K562 (cell line): ENCODE results near the gene ZNF775. TPM values are rescaled to one million over a fixed set of nuclear protein-coding genes. Genes with fewer than 3 reads are reported as not detected.

ENCODE experiments used
- ARID1B ChIP-seq: fragments of 450-650 bp; IDR thresholded peaks from 2 replicates; pipeline ENCODE4 v1.6.1; 2016; ENCODE audit warnings: antibody characterized with exemption, mild to moderate bottlenecking, inconsistent platforms
- ATF4 ChIP-seq: fragments of 450-650 bp; formaldehyde crosslinking; IDR thresholded peaks from 2 replicates; pipeline ENCODE4 v1.4.0; 2022; ENCODE audit warnings: mild to moderate bottlenecking, moderate library complexity
- DMBX1 ChIP-seq: fragments of 250-450 bp; sonication (Bioruptor Pico); IDR thresholded peaks from 2 replicates; pipeline ENCODE4 v1.8.0; 2022; ENCODE audit warnings: inconsistent platforms, mild to moderate bottlenecking, moderate library complexity, borderline replicate concordance
- ESRRB ChIP-seq: fragments of 250-450 bp; sonication (Bioruptor Pico); IDR thresholded peaks from 2 replicates; pipeline ENCODE4 v1.5.0; 2020; ENCODE audit warnings: mild to moderate bottlenecking, moderate library complexity, borderline replicate concordance
- GTF2E2 ChIP-seq: fragments of 200-800 bp; sonication (Bioruptor generic); IDR thresholded peaks from 2 replicates; pipeline ENCODE4 v1.6.1; 2016; ENCODE audit warnings: missing genetic modification characterization, missing compliant biosample characterization
- MLLT1 ChIP-seq, 2 experiments: fragments of 450-650 bp; IDR thresholded peaks; 2 replicates each; pipeline ENCODE4 v1.6.1; 2016
- NCOA2 ChIP-seq, 2 experiments: fragments of 450-650 bp; IDR thresholded peaks; 2 replicates each; pipeline ENCODE4 v1.6.1; 2018; ENCODE audit warnings: mild to moderate bottlenecking in 2 of 2, moderate library complexity in 1 of 2; ENCODE audit not compliant: partially characterized antibody in 2 of 2
- XRCC4 ChIP-seq: IDR thresholded peaks from one replicate; pipeline ENCODE4 v1.6.1; 2011; ENCODE audit not compliant: insufficient read depth, insufficient read length; ENCODE audit errors: extremely low read depth
- ZC3H4 ChIP-seq: sonication (generic); formaldehyde crosslinking; IDR thresholded peaks from 2 replicates; pipeline ENCODE4 v1.9.0; 2021; ENCODE audit warnings: missing genetic modification reagents, borderline replicate concordance
- ZNF124 ChIP-seq: sonication (generic); formaldehyde crosslinking; IDR thresholded peaks from 2 replicates; pipeline ENCODE4 v1.8.1; 2022; ENCODE audit warnings: missing genetic modification reagents
- ZNF263 ChIP-seq: sonication (generic); formaldehyde crosslinking; IDR thresholded peaks from 2 replicates; pipeline ENCODE4 v1.8.0; 2022; ENCODE audit warnings: mild to moderate bottlenecking, missing genetic modification reagents, borderline replicate concordance
- ZNF318 ChIP-seq, 2 experiments: fragments of 450-650 bp; IDR thresholded peaks; 2 replicates each; pipeline ENCODE4 v1.6.1; 2016; ENCODE audit warnings: mild to moderate bottlenecking in 2 of 2, borderline replicate concordance in 1 of 2, low read depth in 1 of 2, moderate library complexity in 1 of 2
- ZNF57 ChIP-seq: fragments of 450-650 bp; formaldehyde crosslinking; IDR thresholded peaks from 2 replicates; pipeline ENCODE4 v1.4.0; 2020; ENCODE audit warnings: mild to moderate bottlenecking, moderate library complexity
- ZNF644 ChIP-seq: fragments of 200-800 bp; sonication (Bioruptor generic); IDR thresholded peaks from 2 replicates; pipeline ENCODE4 v1.6.1; 2016; ENCODE audit warnings: low read depth, missing genetic modification characterization, missing compliant biosample characterization
- ZNF778 ChIP-seq: fragments of 450-650 bp; formaldehyde crosslinking; IDR thresholded peaks from 2 replicates; pipeline ENCODE4 v1.4.0; 2020; ENCODE audit warnings: mild to moderate bottlenecking, moderate library complexity
- ZZZ3 ChIP-seq: fragments of 450-650 bp; IDR thresholded peaks from 2 replicates; pipeline ENCODE4 v1.6.1; 2016; ENCODE audit warnings: antibody characterized with exemption, mild to moderate bottlenecking, moderate library complexity
- polyA plus RNA-seq, 8 experiments: library from polyadenylated mRNA; depleted of rRNA in 4 of 8; stranded (reverse) in 5 of 8; unstranded in 3 of 8; fragments of >200 nt; fragmentation: Nextera tagmentation in 2 of 8; fragmentation: Illumina TruSeq in 1 of 8; extraction: Ambion mirVana in 2 of 8; extraction: Trizol in 1 of 8; gene quantifications; 2 replicates each; pipeline versions ENCODE4 v1.2.1 to v1.2.3, GENCODE V29; 2011 to 2014; ENCODE audit warnings: inconsistent platforms in 1 of 8, missing spikeins in 1 of 8
- total RNA-seq, 7 experiments: library from RNA; depleted of rRNA in 6 of 7; stranded (reverse); fragments of >200 nt in 6 of 7; fragmentation: Illumina TruSeq in 2 of 7; extraction: Trizol in 2 of 7; gene quantifications; 2 replicates each; pipeline versions ENCODE4 v1.2.1 to v1.2.3, GENCODE V29; 2011 to 2021; ENCODE audit warnings: low replicate concordance in 1 of 7

Gene ZNF775
- total and polyA plus RNA-seq, 9 of the 15 experiments (the other 6 are each of a cell fraction or from before 2014, with no cell fraction given) = 0.04 to 18.7 (median 4.9) TPM

GRCh38 chr7:150379441-150380379, 580 bp downstream of the ZNF775 start (continued):
- TF ChIP-seq ZNF57 (CRISPR knock-in tag) (no peak), ESRRB (CRISPR knock-in tag) (no peak), MLLT1 (IDR thresholded peaks at IDR 0.05) (0 out of 4 replicates have a peak, but pooled peaks of 1 of the 2 experiments have one; percentile 35), ATF4 (CRISPR knock-in tag) (no peak), ZNF124 (CRISPR knock-in tag) (no peak), DMBX1 (CRISPR knock-in tag) (no peak), ZC3H4 (CRISPR knock-in tag) (no peak), XRCC4 (no peak), ZNF644 (no peak), ARID1B (peak; percentile 40; the same call in 1 of the 2 replicates), ZNF263 (CRISPR knock-in tag) (0 out of 2 replicates have a peak, but pooled peaks have one; percentile 17), NCOA2 (IDR thresholded peaks at IDR 0.05; ENCODE audit: partially characterized antibody in 2 of 2) (no peak), GTF2E2 (no peak; the same call in 1 of the 2 replicates), ZZZ3 (no peak), ZNF778 (CRISPR knock-in tag) (no peak), ZNF318 (IDR thresholded peaks at IDR 0.05; ENCODE audit: borderline replicate concordance in 1 of 2, low read depth in 1 of 2) (no peak)
